BLaER1 treated with 17β-estradiol and CSF1 and Interleukin-3, amounts not matched to agents 10 nM and 100 nM (cell line): ENCODE results near the gene CACNB2.
A peak's percentile ranks its signal among the peaks of the same experiment; 100 is the strongest.

Experiments
- H3K27ac ChIP-seq, 11 experiments: shearing (Covaris generic); formaldehyde crosslinking; 2 replicates each; pipeline ENCODE4 v1.8.1; 2022
- H3K27me3 ChIP-seq, 11 experiments: shearing (Covaris generic); formaldehyde crosslinking; 2 replicates each; pipeline ENCODE4 v1.8.1; 2022
- H3K36me3 ChIP-seq, 11 experiments: shearing (Covaris generic); formaldehyde crosslinking; 2 replicates each; pipeline ENCODE4 v1.8.1; 2022
- H3K4me1 ChIP-seq, 10 experiments: shearing (Covaris generic); formaldehyde crosslinking; 2 replicates each; pipeline ENCODE4 v1.8.1; 2022
- H3K4me2 ChIP-seq, 11 experiments: shearing (Covaris generic); formaldehyde crosslinking; 2 replicates each; pipeline ENCODE4 v1.8.1; 2022
- H3K4me3 ChIP-seq, 10 experiments: shearing (Covaris generic); formaldehyde crosslinking; 2 replicates each; pipeline ENCODE4 v1.8.1; 2022
- H3K9ac ChIP-seq, 11 experiments: shearing (Covaris generic); formaldehyde crosslinking; 2 replicates each; pipeline ENCODE4 v1.8.1; 2022
- H3K9me3 ChIP-seq, 11 experiments: shearing (Covaris generic); formaldehyde crosslinking; replicated peaks in 1 of 11; 2 replicates each; pipeline ENCODE4 v1.8.1; 2022
- H4K20me1 ChIP-seq, 11 experiments: shearing (Covaris generic); formaldehyde crosslinking; 2 replicates each; pipeline ENCODE4 v1.8.1; 2022
- Cebpa-rat ChIP-seq, 11 experiments: shearing (Covaris generic); IDR thresholded peaks; 2 replicates each; pipeline ENCODE4 v1.8.1; 2022

Gene CACNB2

GRCh38 chr10:18231480-18231879 is 91.3 kb downstream of the CACNB2 start:
- Histone ChIP-seq H3K27ac (no peak overlapping the region), H3K27me3 (no peaks in the 10 kb centered on the region), H3K4me3 (no peak overlapping the region), H4K20me1 (no peaks in the 10 kb centered on the region), H3K4me1 (peaks cover 0 to 11% (median 6%) of the 10 kb centered on the region in 10 experiments; a peak in 11 of 20 replicates), H3K4me2 (no peak overlapping the region), H3K9me3 (no peaks in the 10 kb centered on the region), H3K9ac (no peak overlapping the region), H3K36me3 (no peaks in the 10 kb centered on the region)
- TF ChIP-seq Cebpa-rat (IDR thresholded peaks at IDR 0.05), result no peak

- TF ChIP-seq Cebpa-rat (IDR thresholded peaks at IDR 0.05), result no peak
- Histone ChIP-seq H3K4me1 (peaks cover 0 to 11% (median 6%) of the 10 kb centered on the region in 10 experiments; a peak in 11 of 20 replicates), H3K4me2 (peak overlapping the region in 7 of 11 experiments; percentile 5 to 56 (median 26); a peak in 12 of 22 replicates), H3K36me3 (no peaks in the 10 kb centered on the region), H3K9ac (no peak overlapping the region), H4K20me1 (no peaks in the 10 kb centered on the region), H3K9me3 (no peaks in the 10 kb centered on the region), H3K27ac (no peak overlapping the region), H3K4me3 (no peak overlapping the region), H3K27me3 (no peaks in the 10 kb centered on the region)
Observed at GRCh38 chr10:18233775-18234174, 93.6 kb downstream of the CACNB2 start.

- H3K4me3 ChIP-seq, result no peak overlapping the region
- H3K9me3 ChIP-seq, result no peaks in the 10 kb centered on the region
- H3K36me3 ChIP-seq, result no peaks in the 10 kb centered on the region
- no peak for TF ChIP-seq Cebpa-rat (IDR thresholded peaks at IDR 0.05)
- peaks cover 0 to 11% (median 7%) of the 10 kb centered on the region in 10 experiments; a peak in 15 of 20 replicates for H3K4me1 ChIP-seq
- H3K4me2 ChIP-seq, result no peak overlapping the region
- no peak overlapping the region for H3K9ac ChIP-seq
- no peak overlapping the region for H3K27ac ChIP-seq
- H4K20me1 ChIP-seq, result no peaks in the 10 kb centered on the region
- H3K27me3 ChIP-seq, result no peaks in the 10 kb centered on the region
Observed at GRCh38 chr10:18235477-18235876, 95.3 kb downstream of the CACNB2 start.

- Histone ChIP-seq H3K27me3 (no peaks in the 10 kb centered on the region), H3K4me3 (no peak overlapping the region), H3K36me3 (no peaks in the 10 kb centered on the region), H3K27ac (no peak overlapping the region), H3K4me1 (peaks cover 0 to 12% (median 8%) of the 10 kb centered on the region in 10 experiments; a peak in 15 of 20 replicates), H3K4me2 (no peak overlapping the region), H4K20me1 (no peaks in the 10 kb centered on the region), H3K9ac (no peak overlapping the region), H3K9me3 (no peaks in the 10 kb centered on the region)
- TF ChIP-seq Cebpa-rat (IDR thresholded peaks at IDR 0.05), result no peak
Observed at GRCh38 chr10:18236756-18237155, 96.5 kb downstream of the CACNB2 start.

GRCh38 chr10:18238870-18239485 is 98.8 kb downstream of the CACNB2 start:
- Histone ChIP-seq H3K27ac (no peak overlapping the region), H4K20me1 (no peaks in the 10 kb centered on the region), H3K9me3 (peaks cover 0 to 8% (median 6%) of the 10 kb centered on the region in 11 experiments; a peak in 10 of 22 replicates), H3K4me2 (no peak overlapping the region), H3K4me1 (peaks cover 0 to 9% (median 3%) of the 10 kb centered on the region in 10 experiments; a peak in 14 of 20 replicates), H3K9ac (no peak overlapping the region), H3K36me3 (no peaks in the 10 kb centered on the region), H3K4me3 (no peak overlapping the region), H3K27me3 (no peaks in the 10 kb centered on the region)
- no peak for TF ChIP-seq Cebpa-rat (IDR thresholded peaks at IDR 0.05)

- Histone ChIP-seq H3K4me3 (no peak overlapping the region), H3K36me3 (no peaks in the 10 kb centered on the region), H3K4me2 (peak overlapping the region in 1 of 11 experiments; percentile 20; a peak in 1 of 22 replicates), H3K27me3 (no peaks in the 10 kb centered on the region), H4K20me1 (no peaks in the 10 kb centered on the region), H3K9ac (no peak overlapping the region), H3K27ac (no peak overlapping the region), H3K4me1 (peaks cover 0 to 9% (median 0%) of the 10 kb centered on the region in 10 experiments; a peak in 5 of 20 replicates), H3K9me3 (peaks cover 0 to 12% (median 6%) of the 10 kb centered on the region in 11 experiments; a peak in 10 of 22 replicates)
- no peak for TF ChIP-seq Cebpa-rat (IDR thresholded peaks at IDR 0.05)
Observed at GRCh38 chr10:18240185-18240882, 100.1 kb downstream of the CACNB2 start.

GRCh38 chr10:18246967-18247366 is 106.7 kb downstream of the CACNB2 start:
- Histone ChIP-seq H3K9ac (no peak overlapping the region), H3K4me1 (no peaks in the 10 kb centered on the region), H3K36me3 (no peaks in the 10 kb centered on the region), H3K27ac (no peak overlapping the region), H4K20me1 (no peaks in the 10 kb centered on the region), H3K27me3 (no peaks in the 10 kb centered on the region), H3K4me2 (no peak overlapping the region), H3K9me3 (peaks cover 0 to 12% (median 6%) of the 10 kb centered on the region in 11 experiments; a peak in 10 of 22 replicates), H3K4me3 (no peak overlapping the region)
- no peak for TF ChIP-seq Cebpa-rat (IDR thresholded peaks at IDR 0.05)

GRCh38 chr10:18252086-18252485 is 111.9 kb downstream of the CACNB2 start:
- H3K36me3 ChIP-seq, result no peaks in the 10 kb centered on the region
- no peaks in the 10 kb centered on the region for H3K27me3 ChIP-seq
- no peak overlapping the region for H3K4me3 ChIP-seq
- H3K4me2 ChIP-seq, result no peak overlapping the region
- H3K27ac ChIP-seq, result no peak overlapping the region
- no peaks in the 10 kb centered on the region for H4K20me1 ChIP-seq
- H3K4me1 ChIP-seq, result no peaks in the 10 kb centered on the region
- H3K9ac ChIP-seq, result no peak overlapping the region
- no peaks in the 10 kb centered on the region for H3K9me3 ChIP-seq
- TF ChIP-seq Cebpa-rat (IDR thresholded peaks at IDR 0.05), result no peak

GRCh38 chr10:18254086-18254485 is 113.9 kb downstream of the CACNB2 start:
- TF ChIP-seq Cebpa-rat (IDR thresholded peaks at IDR 0.05), result no peak
- H3K9ac ChIP-seq, result no peak overlapping the region
- no peak overlapping the region for H3K27ac ChIP-seq
- no peaks in the 10 kb centered on the region for H4K20me1 ChIP-seq
- H3K36me3 ChIP-seq, result no peaks in the 10 kb centered on the region
- H3K4me2 ChIP-seq, result no peak overlapping the region
- no peaks in the 10 kb centered on the region for H3K9me3 ChIP-seq
- no peak overlapping the region for H3K4me3 ChIP-seq
- no peaks in the 10 kb centered on the region for H3K4me1 ChIP-seq
- no peaks in the 10 kb centered on the region for H3K27me3 ChIP-seq
